Heart left ventricle (tissue), 13 donors: Measurements from ENCODE around the gene CEP112.

Experiments
- POLR2A ChIP-seq, 2 donors: fragments of 450-650 bp; IDR thresholded peaks; one replicate each; pipeline ENCODE4 v1.6.1; 2017; ENCODE audit warnings: antibody characterized with exemption in 2 of 2, mild to moderate bottlenecking in 2 of 2, moderate library complexity in 2 of 2
- TF ChIP-seq, protein P1 (sequence below), 12 donors: fragments of 200-600 bp; sonication (generic) in 4 of 12; IDR thresholded peaks; one replicate each; pipeline versions ENCODE4 v1.5.0 to v1.8.0; 2018 to 2022; ENCODE audit warnings: antibody characterized with exemption in 12 of 12, mild to moderate bottlenecking in 5 of 12
- donor health status: ischemic (EF 13 %, LVEDD 7.1; RV severe dilation, severe dysfunction).
- donor health status: DM: no; HTN: yes; CAD: no.
- donor health status: DM: no; HTN: no; CAD: no.
- donor health status: ischemic (EF 25% LVEDD 6.9; RV normal size, moderate dysfunction).
- donor health status: ischemic (EF 25% LVEDD 5.7; RV mildly dilated, moderate dysfunction).
- donor health status: ischemic (EF 35%, LVEDD 5.7; RV mildly dilated, moderate dysfunction).
- donor health status: nonischemic (EF 11% LVEDD 7.7; RV severe dilation, severe dysfunction).
- donor health status: DM: yes; HTN: yes; CAD: no.
- donor health status: PGD.
- donor health status: ischemic (EF 29% LVEDD 5.4; RV normal size, mild dysfunction).
- donor health status: nonischemic (EF 23%, LVEDD 6.1; RV moderate dilation, normal function).

DNA sequence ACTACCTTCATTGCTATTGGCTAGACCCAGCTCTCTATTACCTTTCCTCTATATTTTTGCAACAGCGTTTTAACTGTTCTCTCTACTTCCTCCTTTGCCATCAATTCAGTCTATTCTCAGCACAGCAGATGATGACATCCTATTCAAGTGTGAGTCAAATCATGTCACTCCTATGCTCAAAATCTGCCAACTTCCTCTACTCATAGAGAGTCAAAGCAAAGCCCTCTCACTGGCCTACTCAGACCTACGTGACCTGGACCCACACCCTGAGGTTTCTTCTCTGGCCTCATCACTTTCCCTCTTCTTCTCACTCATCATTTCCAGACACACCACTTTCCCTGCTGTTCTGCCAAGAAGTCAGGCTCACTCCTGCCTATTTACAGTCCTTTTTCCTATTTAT is 341.4 kb downstream of the CEP112 start:
- TF ChIP-seq, protein P1, sequence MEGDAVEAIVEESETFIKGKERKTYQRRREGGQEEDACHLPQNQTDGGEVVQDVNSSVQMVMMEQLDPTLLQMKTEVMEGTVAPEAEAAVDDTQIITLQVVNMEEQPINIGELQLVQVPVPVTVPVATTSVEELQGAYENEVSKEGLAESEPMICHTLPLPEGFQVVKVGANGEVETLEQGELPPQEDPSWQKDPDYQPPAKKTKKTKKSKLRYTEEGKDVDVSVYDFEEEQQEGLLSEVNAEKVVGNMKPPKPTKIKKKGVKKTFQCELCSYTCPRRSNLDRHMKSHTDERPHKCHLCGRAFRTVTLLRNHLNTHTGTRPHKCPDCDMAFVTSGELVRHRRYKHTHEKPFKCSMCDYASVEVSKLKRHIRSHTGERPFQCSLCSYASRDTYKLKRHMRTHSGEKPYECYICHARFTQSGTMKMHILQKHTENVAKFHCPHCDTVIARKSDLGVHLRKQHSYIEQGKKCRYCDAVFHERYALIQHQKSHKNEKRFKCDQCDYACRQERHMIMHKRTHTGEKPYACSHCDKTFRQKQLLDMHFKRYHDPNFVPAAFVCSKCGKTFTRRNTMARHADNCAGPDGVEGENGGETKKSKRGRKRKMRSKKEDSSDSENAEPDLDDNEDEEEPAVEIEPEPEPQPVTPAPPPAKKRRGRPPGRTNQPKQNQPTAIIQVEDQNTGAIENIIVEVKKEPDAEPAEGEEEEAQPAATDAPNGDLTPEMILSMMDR (IDR thresholded peaks at IDR 0.05), result no peak
- no peak for TF ChIP-seq POLR2A (IDR thresholded peaks at IDR 0.05)
